Measurements from ENCODE around the gene SLC6A19.

The SLC6A19 gene

DNA sequence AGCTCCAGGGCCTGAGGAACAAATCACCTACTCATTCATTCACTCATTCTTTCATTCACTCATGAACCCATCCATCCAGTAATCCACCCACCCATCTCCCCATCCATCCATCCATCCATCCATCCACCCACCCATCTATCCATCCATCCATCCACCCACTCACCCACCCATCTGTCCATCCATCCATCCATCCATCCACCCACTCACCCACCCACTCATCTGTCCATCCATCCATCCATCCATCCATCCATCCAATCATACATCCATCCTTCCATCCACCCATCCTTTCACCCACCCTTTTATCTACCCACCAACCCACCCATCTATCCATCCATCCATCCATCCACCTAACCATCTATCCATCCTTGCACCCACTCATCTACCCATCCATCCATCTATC is 35.5 kb upstream of the SLC6A19 start:
- DNase-seq (ENCODE audit: low read depth in 3 of 3, low spot score in 1 of 3), result no peak

DNA sequence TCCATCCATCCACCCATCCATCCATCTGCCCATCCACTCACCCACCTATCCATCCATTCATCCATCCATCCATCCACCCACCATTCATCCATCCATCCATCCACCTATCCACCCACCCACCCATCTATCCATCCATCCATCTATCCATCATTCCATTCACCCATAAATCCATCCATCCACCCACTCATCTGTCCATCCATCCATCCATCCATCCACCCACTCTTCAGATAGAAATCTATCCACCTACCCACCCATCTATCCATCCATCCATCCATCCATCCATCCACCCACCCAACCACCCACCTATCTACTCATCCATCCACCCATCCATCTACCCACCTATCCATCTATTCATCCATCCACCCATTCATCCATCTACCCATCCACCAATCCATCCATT is 35.0 kb upstream of the SLC6A19 start:
- no peak for DNase-seq (ENCODE audit: low read depth in 3 of 3, low spot score in 1 of 3)

DNA sequence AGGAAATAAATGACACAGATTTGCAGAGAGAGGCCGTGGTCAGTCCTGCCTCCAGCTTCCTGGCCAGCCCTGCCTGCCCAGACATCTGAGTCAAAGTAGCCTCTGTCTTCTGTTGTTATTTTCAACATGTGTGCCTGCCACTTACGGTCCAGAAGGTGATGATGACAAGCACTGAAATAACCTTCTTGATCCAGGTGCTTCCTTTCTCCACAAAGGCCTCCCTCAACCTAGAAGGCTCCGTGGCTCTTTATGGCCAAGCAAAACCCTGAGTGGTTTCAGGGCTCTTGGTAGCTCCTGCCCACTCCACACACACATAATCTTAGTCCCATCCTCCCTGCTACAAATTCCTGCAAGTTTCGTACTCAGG is 34.1 kb upstream of the SLC6A19 start:
- no peak for DNase-seq (ENCODE audit: low read depth in 3 of 3, low spot score in 1 of 3)

DNA sequence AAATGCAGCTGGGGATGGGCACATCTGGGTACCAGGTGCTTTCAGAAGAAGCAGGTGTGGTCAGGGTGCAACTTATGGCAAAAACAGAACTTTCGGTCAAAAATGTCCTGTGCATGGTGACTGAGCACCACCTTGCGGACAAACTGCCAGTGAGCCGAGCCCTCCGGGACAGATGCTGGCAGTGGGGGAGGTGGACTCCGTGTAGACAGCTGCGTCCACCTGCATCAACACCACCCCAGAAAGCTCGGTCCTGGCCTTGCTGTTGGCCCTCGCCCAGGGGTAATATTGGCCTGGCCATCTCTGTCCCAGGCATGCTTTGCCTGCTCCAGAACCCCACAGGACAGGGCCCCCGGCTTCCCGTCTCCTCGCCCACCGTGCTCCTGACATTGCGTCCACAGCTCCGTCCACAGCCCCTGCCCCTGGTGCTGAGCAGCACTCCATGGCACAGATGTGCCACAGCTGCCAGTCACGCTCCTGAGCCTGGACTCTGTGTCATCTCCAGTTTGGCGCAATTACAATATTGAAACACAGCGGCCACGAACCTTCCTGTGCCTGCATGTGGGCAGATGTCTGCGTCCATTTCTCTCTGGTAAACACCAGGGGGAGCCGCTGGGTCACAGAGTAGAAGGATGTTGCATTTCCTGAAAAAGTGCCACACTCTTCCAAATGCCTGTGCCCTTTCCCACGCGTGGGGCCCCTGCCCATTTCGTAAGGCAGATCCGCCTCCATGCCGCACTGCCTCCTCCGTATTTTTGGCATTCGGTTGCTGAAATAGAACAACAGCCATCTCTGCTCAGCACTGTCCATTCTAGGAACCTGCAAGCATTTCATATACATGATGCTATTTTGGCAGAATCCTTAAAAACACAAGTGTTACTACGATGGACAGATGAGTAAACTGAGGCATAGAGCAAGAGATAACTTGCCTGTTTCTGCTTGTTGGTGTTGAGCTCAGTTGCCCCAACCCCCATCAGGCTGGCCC is 33.4 kb upstream of the SLC6A19 start:
- DNase-seq (ENCODE audit: low read depth in 3 of 3, low spot score in 1 of 3), result peak; percentile 22 to 39 (median 36)

DNA sequence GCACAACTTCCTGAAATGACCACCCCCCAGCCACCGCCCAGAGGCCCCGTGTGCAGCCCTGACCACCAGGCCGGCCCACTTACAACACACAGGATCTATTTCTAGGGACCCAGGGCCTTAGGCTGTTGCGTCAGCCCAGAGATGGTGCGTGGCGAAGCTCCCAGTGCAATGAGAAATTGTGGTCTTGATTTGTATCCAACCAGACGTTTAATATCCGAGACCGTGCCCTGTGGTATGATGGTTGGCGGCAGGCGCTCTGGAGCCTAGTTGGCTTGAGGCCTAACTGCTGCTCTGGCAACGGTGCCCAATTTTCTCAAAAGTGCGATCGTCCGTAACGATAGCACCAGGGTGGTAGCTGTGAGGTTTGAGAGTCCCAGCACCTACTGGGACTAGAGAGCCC is 32.6 kb upstream of the SLC6A19 start:
- DNase-seq (ENCODE audit: low read depth in 3 of 3, low spot score in 1 of 3), result no peak

DNA sequence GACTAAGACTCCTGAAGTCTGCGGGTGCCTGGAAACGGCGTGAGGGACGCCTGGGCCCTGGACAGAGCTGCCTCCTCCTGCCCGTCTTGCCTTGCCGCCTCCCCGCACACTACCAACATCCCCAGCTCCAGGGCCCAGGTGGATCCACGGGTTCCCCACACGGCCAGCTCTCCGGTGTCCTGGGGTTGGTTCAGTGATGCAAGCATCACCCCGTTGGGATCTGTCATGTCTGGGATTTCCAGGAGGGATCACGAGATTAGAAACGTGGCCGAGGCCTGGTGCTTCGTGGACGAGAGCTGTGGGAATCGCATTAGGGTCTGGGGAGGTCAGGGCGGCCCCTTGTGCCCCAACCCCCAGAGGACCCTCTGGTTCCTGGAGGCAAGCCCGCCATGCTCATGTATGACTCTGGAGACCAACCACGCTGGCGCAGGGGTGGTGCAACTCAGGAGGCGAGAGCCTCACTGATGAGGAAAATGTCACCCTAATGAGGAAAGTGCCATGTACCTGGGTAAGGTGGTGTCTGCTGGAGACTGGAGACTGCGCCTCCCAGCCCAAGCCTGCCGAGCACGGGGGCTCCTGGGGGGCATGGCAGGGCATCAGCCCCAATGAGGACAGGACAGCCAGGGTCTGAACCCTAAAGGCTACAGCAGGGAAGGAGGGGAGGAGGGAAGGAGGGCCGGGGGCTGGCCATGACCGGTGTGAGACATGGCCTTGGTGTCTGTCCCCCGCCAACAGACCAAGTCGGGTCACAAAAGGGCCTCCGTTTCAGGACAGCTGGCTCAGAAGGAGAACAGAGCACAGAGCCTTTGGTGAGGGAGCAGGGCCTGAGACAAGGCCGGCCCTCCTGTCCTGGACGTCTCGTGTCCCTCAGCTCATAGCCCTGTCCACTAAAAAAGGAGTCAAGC is 31.9 kb upstream of the SLC6A19 start:
- no peak for DNase-seq (ENCODE audit: low read depth in 3 of 3, low spot score in 1 of 3)

DNA sequence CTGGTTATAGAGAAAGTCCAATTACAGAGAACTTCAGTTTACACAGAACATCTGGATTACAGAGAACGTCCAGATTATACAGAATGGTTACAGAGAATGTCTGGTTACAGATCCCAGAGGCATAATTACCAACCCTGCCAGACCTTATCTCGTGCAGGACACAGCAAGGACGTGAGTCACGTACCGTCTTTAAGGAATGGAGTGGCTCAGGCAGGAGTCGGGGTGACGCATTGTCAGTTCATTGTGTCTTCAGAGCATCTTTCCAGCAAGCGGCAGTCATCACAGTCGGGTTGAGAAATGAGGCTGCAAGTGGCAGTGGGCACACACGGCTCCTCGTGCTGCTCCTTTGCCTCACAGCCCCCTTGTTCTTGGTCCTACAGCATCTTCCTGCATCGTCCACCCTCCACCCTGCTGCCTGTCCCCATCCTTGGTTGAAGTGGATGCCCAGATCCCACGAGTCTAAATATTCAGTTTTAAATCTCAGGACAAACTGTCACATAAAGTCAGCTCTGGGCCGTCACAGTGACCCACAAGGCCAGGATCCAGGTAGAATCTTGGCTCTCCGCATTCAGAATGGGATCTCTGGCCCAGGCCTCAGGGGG is 30.0 kb upstream of the SLC6A19 start:
- DNase-seq (ENCODE audit: low read depth in 3 of 3, low spot score in 1 of 3), result no peak

DNA sequence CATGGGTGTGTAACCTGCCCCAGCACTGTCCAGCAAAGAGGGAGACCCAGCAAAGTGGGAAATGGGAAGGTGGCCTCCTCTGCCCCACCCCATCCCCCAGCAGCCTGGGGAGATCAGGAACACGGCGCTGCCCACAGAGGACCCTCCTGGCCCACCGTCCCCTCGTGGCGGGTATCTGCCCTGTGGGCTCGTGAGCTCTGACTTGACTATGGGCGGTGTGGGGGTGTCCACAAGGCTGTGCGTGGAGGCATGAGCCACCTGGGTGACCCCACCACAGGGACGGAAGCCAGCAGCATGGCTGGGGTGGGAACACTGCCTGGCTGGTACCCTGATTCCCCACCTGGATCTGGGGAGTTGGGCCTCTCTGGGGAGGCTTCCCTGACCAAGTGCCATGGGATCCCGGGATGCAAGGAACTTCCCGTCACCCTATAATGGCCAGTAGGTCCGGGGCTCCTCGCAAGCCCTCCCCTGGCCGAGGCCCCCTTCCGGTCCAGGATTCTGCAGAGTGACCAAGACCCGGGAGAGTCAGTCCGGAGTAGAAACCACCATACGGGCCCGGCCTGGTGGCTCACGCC is 29.3 kb upstream of the SLC6A19 start:
- no peak for DNase-seq (ENCODE audit: low read depth in 3 of 3, low spot score in 1 of 3)

DNA sequence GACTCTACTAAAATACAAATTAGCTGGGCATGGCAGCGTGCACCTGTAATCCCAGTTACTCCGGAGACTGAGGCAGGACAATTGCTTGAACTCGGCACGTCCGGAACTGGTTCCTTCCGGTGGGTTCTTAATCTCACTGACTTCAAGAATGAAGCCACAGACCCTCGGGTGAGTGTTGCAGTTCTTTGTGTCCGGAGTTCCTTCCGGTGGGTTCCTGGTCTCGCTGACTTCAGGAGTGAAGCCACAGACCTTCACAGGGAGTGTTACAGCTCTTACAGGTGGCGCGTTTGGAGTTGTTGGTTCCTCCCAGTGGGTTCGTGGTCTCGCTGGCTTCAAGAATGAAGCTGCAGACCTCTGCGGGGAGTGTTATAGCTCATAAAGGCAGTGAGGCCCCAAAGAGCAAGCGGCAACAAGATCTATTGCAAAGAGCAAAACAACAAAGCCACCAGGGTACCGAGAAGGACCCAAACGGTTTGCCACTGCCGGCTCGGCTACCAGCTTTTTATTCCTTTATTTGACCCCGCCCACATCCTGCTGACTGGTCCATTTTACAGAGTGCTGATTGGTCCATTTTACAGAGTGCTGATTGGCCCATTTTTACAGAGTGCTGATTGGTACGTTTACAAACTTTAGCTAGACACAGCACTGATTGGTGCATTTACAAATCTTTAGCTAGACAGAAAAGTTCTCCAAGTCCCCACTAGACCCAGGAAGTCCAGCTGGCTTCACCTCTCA is 28.6 kb upstream of the SLC6A19 start:
- no peak for DNase-seq (ENCODE audit: low read depth in 3 of 3, low spot score in 1 of 3)

DNA sequence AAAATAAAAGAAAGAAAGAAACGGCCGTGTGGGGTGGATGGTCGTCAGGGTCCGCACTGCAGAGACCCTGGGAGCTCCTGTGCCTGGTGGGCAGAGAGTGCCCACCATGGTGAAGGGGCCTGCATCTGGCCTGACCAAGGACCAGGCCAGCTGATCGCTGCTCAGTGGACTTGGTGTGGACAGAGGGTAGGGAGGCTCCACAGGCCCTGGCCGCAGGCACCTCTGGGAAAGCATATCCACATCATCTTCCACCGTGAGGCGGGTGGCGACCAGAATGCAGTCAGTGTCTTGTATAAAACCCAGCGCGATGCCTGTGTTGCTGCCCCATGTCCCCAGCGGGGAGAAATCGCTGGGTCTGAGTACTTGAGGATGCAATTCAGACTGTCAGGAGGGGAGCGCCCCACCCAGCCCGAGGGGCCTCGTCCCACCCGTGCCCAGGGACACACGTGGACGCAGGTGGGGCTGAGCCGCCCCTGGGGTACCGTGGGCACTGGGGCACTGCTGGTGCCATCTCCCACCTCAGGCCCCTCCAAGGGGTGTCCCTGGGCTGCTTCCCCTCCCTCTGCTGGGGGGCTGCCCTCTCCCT is 27.8 kb upstream of the SLC6A19 start:
- DNase-seq (ENCODE audit: low read depth in 3 of 3, low spot score in 1 of 3), result no peak

DNA sequence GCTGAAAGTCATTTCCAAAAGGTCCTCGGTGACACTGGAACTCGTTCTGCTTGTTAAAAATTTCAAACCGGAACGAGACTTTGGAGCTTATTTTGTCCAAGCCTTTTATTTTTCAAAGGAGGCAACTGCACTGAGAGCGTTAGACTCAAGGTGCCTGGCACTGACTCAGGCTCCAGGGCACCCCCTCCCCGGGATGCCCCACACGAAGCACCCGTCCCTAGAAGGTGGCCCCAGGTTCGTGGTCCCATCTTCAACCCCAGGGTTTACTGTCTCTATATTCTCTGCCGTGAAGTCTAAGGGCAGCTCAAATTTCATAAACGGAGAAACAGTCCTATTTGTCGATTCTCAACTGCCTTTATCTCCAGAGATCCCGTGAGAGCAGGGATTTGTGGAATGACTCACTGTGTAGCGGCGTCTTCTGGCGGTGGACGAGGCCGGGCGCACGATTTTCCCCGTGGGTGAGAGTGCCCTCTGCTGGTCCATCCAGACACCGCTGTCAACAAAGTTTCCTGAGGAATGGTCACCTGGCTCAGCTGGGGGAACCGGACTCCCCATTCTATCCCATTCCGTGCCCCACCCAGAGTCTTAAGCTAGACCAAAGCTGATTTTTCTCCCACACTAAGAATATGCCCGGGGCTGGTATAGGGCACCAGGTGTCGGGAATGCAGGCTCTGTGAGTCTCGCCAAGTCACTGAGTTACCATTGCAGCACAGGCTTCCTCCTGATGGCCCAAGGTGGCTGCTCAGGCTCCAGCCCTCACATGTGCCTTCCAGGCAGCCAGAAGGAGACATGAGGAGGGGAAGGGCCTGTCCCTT is 27.1 kb upstream of the SLC6A19 start:
- peak in 2 of 3 donors; percentile 21 to 22 for DNase-seq (ENCODE audit: low read depth in 3 of 3, low spot score in 1 of 3)

DNA sequence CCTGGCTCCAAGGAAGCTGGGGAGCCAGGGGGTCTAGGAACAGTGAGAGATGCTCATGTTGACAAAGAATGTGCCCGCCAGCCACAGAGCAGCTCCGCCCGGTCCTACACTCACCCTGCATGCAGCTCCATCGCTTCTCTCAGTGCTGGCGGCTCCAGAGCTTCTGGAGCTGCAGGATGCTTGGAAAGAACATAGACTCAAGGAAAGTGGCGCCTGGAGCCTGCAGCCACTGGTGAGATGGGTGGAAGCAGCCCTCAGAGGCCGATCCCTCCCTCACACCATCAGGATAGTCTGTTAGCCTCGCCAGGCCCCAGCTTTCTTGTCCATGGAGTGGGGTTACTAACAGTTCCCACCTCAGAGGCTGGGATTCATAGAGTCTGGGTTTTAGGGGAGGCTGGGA is 26.4 kb upstream of the SLC6A19 start:
- no peak for DNase-seq (ENCODE audit: low read depth in 3 of 3, low spot score in 1 of 3)

DNA sequence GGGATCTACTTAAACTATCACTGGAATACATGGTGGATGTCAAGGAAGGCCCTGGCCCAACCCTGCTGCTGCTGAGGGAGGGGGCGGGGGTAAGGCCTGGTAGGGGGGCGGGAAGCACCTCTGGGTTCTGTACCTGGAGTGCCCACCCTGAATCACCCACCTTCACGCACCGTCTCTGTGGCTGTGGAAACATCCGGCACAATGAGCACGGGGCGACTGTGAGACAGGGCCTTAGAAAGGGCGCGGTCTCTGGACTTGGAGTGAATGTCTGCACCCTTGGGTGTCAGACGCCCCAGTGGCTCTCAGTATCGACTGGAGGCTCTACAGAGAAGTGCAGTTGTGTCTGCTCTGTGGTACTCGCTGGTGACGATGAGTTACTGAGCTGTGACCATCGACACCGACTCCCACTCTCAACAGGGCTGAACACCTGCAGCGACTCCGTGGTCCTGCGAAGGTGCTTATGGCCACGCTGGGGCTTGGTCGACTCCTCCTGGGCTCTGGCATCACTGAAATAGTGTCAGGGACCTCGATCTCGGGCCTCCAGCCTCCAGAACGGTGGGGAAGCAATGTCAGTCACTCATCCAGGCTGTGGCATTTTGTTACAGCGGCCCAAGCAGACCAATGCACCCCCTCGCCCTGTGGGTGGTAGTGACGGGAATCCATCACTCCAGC is 25.5 kb upstream of the SLC6A19 start:
- no peak for DNase-seq (ENCODE audit: low read depth in 3 of 3, low spot score in 1 of 3)

DNA sequence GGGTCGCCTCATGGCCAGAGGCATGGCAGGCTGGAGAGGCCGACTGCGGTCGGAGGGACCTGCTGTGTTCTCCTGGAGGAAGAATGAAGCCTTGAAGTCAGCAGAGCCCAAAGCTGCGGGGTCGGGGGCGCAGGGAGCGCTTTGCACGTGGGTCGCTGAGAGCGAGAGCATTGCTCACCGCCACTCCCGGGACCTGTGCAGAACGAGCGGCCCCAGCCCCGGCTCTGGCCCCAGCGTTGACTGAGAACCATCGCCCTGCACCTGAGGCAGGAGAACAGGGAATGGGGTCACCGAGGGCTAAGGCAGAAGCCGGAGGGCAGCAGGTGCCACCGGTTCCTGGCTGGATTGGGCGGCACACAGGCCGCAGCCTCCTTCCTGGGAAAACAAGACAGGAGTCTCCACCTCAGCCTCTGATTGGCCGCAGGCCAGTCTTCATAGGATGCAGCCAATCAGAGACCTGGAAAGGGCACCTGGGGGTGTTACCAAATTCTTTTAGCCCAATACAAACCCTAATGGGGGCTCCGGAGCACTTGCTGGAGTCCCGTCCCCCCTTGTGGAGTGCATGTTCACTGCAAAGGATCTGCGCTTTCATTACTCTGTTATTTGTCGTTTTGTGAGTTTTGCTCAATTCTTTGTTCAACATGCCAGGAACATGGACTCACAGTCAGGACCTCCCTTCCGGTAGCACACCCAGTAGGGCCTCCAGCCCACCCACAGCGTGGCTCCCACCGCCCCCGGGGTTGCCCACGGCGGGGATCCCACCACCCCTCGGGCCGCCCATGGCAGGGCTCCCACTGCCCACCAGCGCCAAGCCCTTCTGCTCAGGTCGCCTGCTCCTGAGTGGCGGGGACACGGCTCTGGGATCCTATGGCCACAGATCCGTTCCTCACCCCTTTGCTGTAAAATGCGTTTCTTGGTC is 24.7 kb upstream of the SLC6A19 start:
- no peak for DNase-seq (ENCODE audit: low read depth in 3 of 3, low spot score in 1 of 3)

DNA sequence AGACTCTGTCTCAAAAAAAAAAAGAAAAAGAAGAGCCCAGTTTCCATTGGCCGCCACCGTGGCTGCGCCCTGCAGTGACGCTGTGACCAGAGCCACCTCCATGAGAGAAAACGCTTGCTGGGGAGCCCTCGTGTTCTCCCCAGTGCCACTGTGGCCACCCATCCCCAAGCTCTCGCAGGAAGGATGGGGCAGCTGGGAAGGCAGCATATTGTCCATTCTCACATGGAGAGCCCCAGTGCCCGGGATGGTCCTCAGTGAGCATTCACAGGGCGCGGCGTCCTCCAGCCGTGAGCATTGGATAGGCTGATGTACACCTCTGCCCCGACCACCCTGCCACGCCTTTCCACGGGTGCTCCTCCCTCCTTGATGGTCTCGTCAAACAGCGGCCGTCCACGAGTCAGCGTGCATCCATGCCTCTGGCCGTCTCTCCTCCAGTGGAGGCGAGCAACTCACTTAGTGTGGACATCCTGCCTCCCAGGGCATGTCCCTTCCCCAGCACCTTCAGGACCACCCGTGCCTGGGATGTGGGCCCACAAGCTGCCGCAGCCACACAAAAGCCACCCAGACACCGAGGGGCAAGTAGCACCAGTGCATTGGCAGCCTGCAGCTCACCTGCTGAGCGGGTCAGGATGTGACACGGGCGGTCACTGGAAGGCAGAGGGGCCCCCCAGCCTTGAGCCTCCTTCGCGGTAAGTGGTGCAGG is 23.4 kb upstream of the SLC6A19 start:
- no peak for DNase-seq (ENCODE audit: low read depth in 3 of 3, low spot score in 1 of 3)

DNA sequence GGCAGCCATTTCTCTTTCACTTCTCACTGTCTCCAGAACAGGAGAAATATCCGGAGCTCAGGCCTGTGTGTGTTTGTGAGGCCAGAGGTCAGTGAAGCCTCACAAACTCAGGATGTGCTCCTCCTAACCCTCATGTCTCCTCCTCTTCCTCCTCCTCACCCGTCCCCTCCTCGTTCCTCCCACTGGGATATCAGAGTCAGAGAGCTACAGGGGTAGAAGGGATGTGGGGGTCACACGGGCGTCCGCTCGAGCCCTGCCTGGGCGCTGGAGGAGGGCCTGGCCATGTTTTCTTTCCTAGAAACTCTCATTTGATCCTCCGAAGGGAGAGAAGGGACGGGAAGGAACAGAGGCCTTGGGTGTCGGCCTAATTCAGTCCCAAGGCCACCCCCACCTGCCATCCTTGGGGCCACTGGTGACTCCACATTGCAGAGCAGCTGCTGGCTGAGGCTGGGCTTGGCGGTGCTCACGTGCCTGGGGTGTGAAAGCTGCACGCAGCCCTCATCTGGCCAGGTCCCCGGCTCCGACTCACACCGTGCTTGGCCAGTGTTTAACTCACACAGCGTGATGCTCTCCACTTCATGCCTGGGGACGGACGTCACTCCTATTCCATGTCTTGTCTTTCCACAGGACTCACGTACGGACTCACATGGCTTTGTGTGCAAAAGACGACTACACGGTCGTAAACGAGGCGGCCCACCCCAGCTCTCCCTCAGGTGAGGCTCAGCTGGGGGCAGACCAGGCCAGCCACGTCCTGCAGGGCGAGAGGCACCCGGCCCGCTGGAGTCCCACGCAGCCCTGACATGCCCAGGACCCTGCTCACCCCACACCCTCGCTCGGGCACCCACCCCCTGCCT is 22.6 kb upstream of the SLC6A19 start:
- no peak for DNase-seq (ENCODE audit: low read depth in 3 of 3, low spot score in 1 of 3)
